ENCODE data around the gene XYLT1.
A peak's percentile ranks its signal among the peaks of the same experiment; 100 is the strongest.

XYLT1 gene

GRCh38 chr16:17076092-17076754 is 394.5 kb downstream of the XYLT1 start:
- DNase-seq = no peak

GRCh38 chr16:17072104-17072503 is 398.7 kb downstream of the XYLT1 start:
- no peak for DNase-seq

GRCh38 chr16:17070882-17071592 is 399.7 kb downstream of the XYLT1 start:
- DNase-seq = peak; percentile 35 to 89 (median 71)

- no peak for DNase-seq
These were observed 401.1 kb downstream of the XYLT1 start for GRCh38 chr16:17069681-17070080.

GRCh38 chr16:17068524-17068923 is 402.2 kb downstream of the XYLT1 start:
- no peak for DNase-seq

- DNase-seq = no peak
These were observed 402.9 kb downstream of the XYLT1 start for GRCh38 chr16:17067882-17068281.

GRCh38 chr16:17063201-17064139 is 407.3 kb downstream of the XYLT1 start:
- peak; percentile 13 to 51 (median 18) for DNase-seq

- peak in 1 of 3 experiments; percentile 42 for DNase-seq
These were observed 408.1 kb downstream of the XYLT1 start for GRCh38 chr16:17062676-17063075.

- no peak for DNase-seq
These were observed 409.4 kb downstream of the XYLT1 start for GRCh38 chr16:17061326-17061725.

- no peak for DNase-seq
These were observed 412.3 kb downstream of the XYLT1 start for GRCh38 chr16:17058471-17058870.

- DNase-seq = no peak
These were observed 414.1 kb downstream of the XYLT1 start for GRCh38 chr16:17056666-17057065.

- DNase-seq = no peak
These were observed 417.1 kb downstream of the XYLT1 start for GRCh38 chr16:17053536-17054160.

Measured in NCI-H1417 (cell line).